DOHH2 (cell line): ENCODE results near the gene CMTM3.

Experiments used
- CTCF ChIP-seq: fragments of 200-600 bp; sonication (generic); IDR thresholded peaks from one replicate; pipeline ENCODE4 v1.5.1; 2014; ENCODE audit warnings: antibody characterized with exemption, mild to moderate bottlenecking, low read depth, low read length; ENCODE audit not compliant: poor library complexity, severe bottlenecking
- EZH2phosphoT487 ChIP-seq: fragments of 200-600 bp; sonication (generic); IDR thresholded peaks from 2 replicates; pipeline ENCODE4 v1.6.1; 2017; ENCODE audit warnings: borderline replicate concordance, mild to moderate bottlenecking, antibody characterized with exemption, low read length, moderate library complexity, mixed read lengths

GRCh38 chr16:66662445-66663194 lies 58.1 kb downstream of the CMTM3 start:
- TF ChIP-seq CTCF (peak; percentile 43), EZH2phosphoT487 (no peak)
